ENCODE data around the gene SHB. TPM values are rescaled to one million over a fixed set of nuclear protein-coding genes. Genes with fewer than 3 reads are reported as not detected.

SHB gene
- total and polyA plus RNA-seq, 2 donors (not counting 3 experiments of a cell fraction or from before 2014, with no cell fraction given), result 13.4 to 24.9 TPM

GRCh38 chr9:37967014-37967760 lies 101.8 kb downstream of the SHB start:
- Histone ChIP-seq H3K27me3 (ENCODE audit: control insufficient read depth in 2 of 2, insufficient read depth in 2 of 2, low read length in 2 of 2) (no peaks in the 10 kb centered on the region), H3K9me3 (replicated peaks; ENCODE audit: control insufficient read depth, insufficient read depth, low read length) (no peaks in the 10 kb centered on the region), H4K20me1 (replicated peaks; ENCODE audit: control insufficient read depth, extremely low read depth, insufficient read depth, low read length) (no peaks in the 10 kb centered on the region), H3K9ac (replicated peaks; ENCODE audit: extremely low read depth, insufficient read depth, low read length) (no peak overlapping the region), H3K4me1 (ENCODE audit: control insufficient read depth, extremely low read depth, insufficient read depth, low read length) (peaks cover 49% of the 10 kb centered on the region), H3K79me2 (ENCODE audit: control insufficient read depth, insufficient read depth, low read length) (peaks cover 10% of the 10 kb centered on the region), H2AFZ (ENCODE audit: low read depth, low read length) (no peak overlapping the region), H3K27ac (ENCODE audit: insufficient read depth, low read depth, low read length) (no peak overlapping the region), H3K4me3 (replicated peaks in 1 of 3; ENCODE audit: insufficient read depth in 1 of 3, low read depth in 1 of 3, low read length in 3 of 3) (no peak overlapping the region), H3K4me2 (ENCODE audit: insufficient read depth, low read length) (no peak overlapping the region), H3K9me1 (replicated peaks; ENCODE audit: control insufficient read depth, extremely low read depth, insufficient read depth, low read length) (no peaks in the 10 kb centered on the region), H3K36me3 (ENCODE audit: control insufficient read depth in 2 of 2, extremely low read depth in 1 of 2, insufficient read depth in 2 of 2, low read length in 2 of 2) (peaks cover 2% of the 10 kb centered on the region in 2 experiments)
- ChIA-PET CTCF (interaction anchor here (1.1 to 2.4 kb wide), 3 partner anchors 52 to 121 kb away, joined by 5 to 8 read pairs (median 6); no protein-coding TSS in a partner anchor), POLR2A (no interaction called here)
- dilution Hi-C loops (cut with MboI; ENCODE audit: extremely low pct_ligation_motif_present, low sequenced_read_pairs) (no loop called here), intact Hi-C loops (cut with micrococcal nuclease) (loop anchor here (5.0 kb wide), 1 partner anchor 100 kb away; the partner anchor contains the start of gene SHB)
- no peak for DNase-seq (ENCODE audit: low read depth, low spot score)
- FAIRE-seq, result no peak
- TF ChIP-seq POLR2AphosphoS5 (IDR thresholded peaks at IDR 0.05; ENCODE audit: insufficient read depth, low read depth, low read length) (peak; percentile 2), CTCF (IDR thresholded peaks at IDR 0.05; ENCODE audit: extremely low read depth in 1 of 2, insufficient read depth in 1 of 2, low read depth in 1 of 2, low read length in 2 of 2) (no peak), GATA2 (IDR thresholded peaks at IDR 0.05; ENCODE audit: insufficient read depth, insufficient read length, low read depth, low read length) (no peak), MAX (IDR thresholded peaks at IDR 0.05; ENCODE audit: insufficient read depth, insufficient read length) (no peak), POLR2A (IDR thresholded peaks at IDR 0.05; ENCODE audit: low read depth, low read length) (no peak)
- no TSS peak for BruUV-seq (replicated peaks)

All from endothelial cell of umbilical vein (primary cell).